Panc1 (cell line): ENCODE data around the gene SEPHS2. TPM values are rescaled to one million over a fixed set of nuclear protein-coding genes. Genes with fewer than 3 reads are reported as not detected.

Source experiments
- ATAC-seq: fragments of 200-7000 bp; cut with Tn5 transposase; 2 replicates; pipeline ENCODE4 v1.9.1; 2020; ENCODE audit warnings: mild to moderate bottlenecking, moderate library complexity
- BruUV-seq: library from RNA; stranded (reverse); fragments of 400-500 nt; replicated peaks from 2 replicates; lab custom pipeline; 2021; lab: Mats Ljungman, UMichigan
- CTCF ChIA-PET: fragments of 300-600 bp; sonication (Branson Sonifier 250); formaldehyde crosslinking; loops from one replicate; lab custom pipeline; 2022; ENCODE audit warnings: antibody characterized with exemption; lab: Charles Lee
- POLR2A ChIA-PET: fragments of 300-600 bp; sonication (Branson Sonifier 250); formaldehyde crosslinking; loops from one replicate; lab custom pipeline; 2022; ENCODE audit warnings: antibody characterized with exemption; lab: Charles Lee
- DNase-seq: peaks from one replicate; pipeline ENCODE4 v3.0.0-alpha.2; 2010; ENCODE audit warnings: low read depth, low spot score
- H3K27ac ChIP-seq: 2 replicates; pipeline ENCODE4 v1.5.1; 2011; ENCODE audit warnings: mild to moderate bottlenecking, low read length, inconsistent platforms
- H3K27me3 ChIP-seq: fragments of 200-500 bp; sonication (Bioruptor generic); 2 replicates; pipeline ENCODE4 v1.6.0; 2014; ENCODE audit warnings: low read length, inconsistent platforms; ENCODE audit not compliant: control insufficient read depth, insufficient read depth
- H3K36me3 ChIP-seq: fragments of 200-500 bp; sonication (Bioruptor generic); 2 replicates; pipeline ENCODE4 v1.5.1; 2014; ENCODE audit warnings: inconsistent platforms, mild to moderate bottlenecking, low read length, moderate library complexity; ENCODE audit not compliant: control insufficient read depth, insufficient read depth
- H3K4me1 ChIP-seq: 2 replicates; pipeline ENCODE4 v1.5.1; 2011; ENCODE audit warnings: inconsistent platforms, mild to moderate bottlenecking, low read length, moderate library complexity; ENCODE audit not compliant: control insufficient read depth, insufficient read depth
- H3K4me3 ChIP-seq, 2 experiments: 2 replicates each; pipeline ENCODE4 v1.5.1; 2011 to 2012; ENCODE audit warnings: low read depth in 2 of 2, low read length in 2 of 2, mild to moderate bottlenecking in 2 of 2, inconsistent platforms in 1 of 2, moderate library complexity in 1 of 2
- H3K9me3 ChIP-seq: fragments of 200-500 bp; sonication (Bioruptor generic); 2 replicates; pipeline ENCODE4 v1.5.1; 2014; ENCODE audit warnings: low read depth, mild to moderate bottlenecking, inconsistent platforms, low read length, moderate library complexity; ENCODE audit not compliant: control insufficient read depth, insufficient read depth
- POLR2AphosphoS5 ChIP-seq: IDR thresholded peaks from 2 replicates; pipeline ENCODE4 v1.6.1; 2012; ENCODE audit warnings: mild to moderate bottlenecking, low read depth, low read length, moderate library complexity
- SIN3A ChIP-seq: IDR thresholded peaks from 2 replicates; pipeline ENCODE4 v1.6.1; 2012; ENCODE audit warnings: low read depth, mild to moderate bottlenecking, low read length, moderate library complexity, borderline replicate concordance; ENCODE audit not compliant: insufficient read depth
- TCF7L2 ChIP-seq: IDR thresholded peaks from 2 replicates; pipeline ENCODE4 v1.6.1; 2011; ENCODE audit warnings: mild to moderate bottlenecking, low read depth, low read length, inconsistent platforms
- in situ Hi-C: cut with HindIII; loops from 2 replicates; pipeline ENCODE4 v1.10.0; 2016; ENCODE audit warnings: low sequenced_read_pairs, low pct_unique_long_range_greater_than_20kb
- intact Hi-C: fragments of 100-400 bp; cut with micrococcal nuclease; formaldehyde crosslinking; loops from one replicate; pipeline ENCODE4 v1.10.0; 2022; ENCODE audit not compliant: unreplicated experiment
- total RNA-seq: library from RNA; stranded (reverse); gene quantifications from one replicate; pipeline ENCODE4 v1.2.1, GENCODE V29; 2021; ENCODE audit not compliant: unreplicated experiment
- TF ChIP-seq, protein P1 (sequence below), 2 experiments: IDR thresholded peaks; 2 replicates each; pipeline ENCODE4 v1.6.1; 2011 to 2012; ENCODE audit warnings: low read depth in 2 of 2, control low read depth in 1 of 2, low read length in 1 of 2, mild to moderate bottlenecking in 1 of 2, moderate library complexity in 1 of 2; ENCODE audit not compliant: insufficient read depth in 1 of 2
- TF ChIP-seq, protein P2 (sequence below): fragments of 450-650 bp; IDR thresholded peaks from 2 replicates; pipeline ENCODE4 v1.5.1; 2017; ENCODE audit warnings: mild to moderate bottlenecking

SEPHS2 gene
- total RNA-seq, 1 experiment from 2014 or later, result 68.5 TPM

GRCh38 chr16:30476991-30477390, 31.3 kb upstream of the SEPHS2 start:
- no peaks in the 10 kb centered on the region for H3K4me1 ChIP-seq
- no peak overlapping the region for H3K4me3 ChIP-seq
- intact Hi-C loops, result no loop called here
- POLR2A ChIA-PET, result no interaction called here
- ATAC-seq (no peak), DNase-seq (no peak)
- H3K27me3 ChIP-seq, result no peaks in the 10 kb centered on the region
- BruUV-seq, result no TSS peak
- TF ChIP-seq SIN3A, result no peak
- no peak for TF ChIP-seq POLR2AphosphoS5
- TF ChIP-seq, protein P1, sequence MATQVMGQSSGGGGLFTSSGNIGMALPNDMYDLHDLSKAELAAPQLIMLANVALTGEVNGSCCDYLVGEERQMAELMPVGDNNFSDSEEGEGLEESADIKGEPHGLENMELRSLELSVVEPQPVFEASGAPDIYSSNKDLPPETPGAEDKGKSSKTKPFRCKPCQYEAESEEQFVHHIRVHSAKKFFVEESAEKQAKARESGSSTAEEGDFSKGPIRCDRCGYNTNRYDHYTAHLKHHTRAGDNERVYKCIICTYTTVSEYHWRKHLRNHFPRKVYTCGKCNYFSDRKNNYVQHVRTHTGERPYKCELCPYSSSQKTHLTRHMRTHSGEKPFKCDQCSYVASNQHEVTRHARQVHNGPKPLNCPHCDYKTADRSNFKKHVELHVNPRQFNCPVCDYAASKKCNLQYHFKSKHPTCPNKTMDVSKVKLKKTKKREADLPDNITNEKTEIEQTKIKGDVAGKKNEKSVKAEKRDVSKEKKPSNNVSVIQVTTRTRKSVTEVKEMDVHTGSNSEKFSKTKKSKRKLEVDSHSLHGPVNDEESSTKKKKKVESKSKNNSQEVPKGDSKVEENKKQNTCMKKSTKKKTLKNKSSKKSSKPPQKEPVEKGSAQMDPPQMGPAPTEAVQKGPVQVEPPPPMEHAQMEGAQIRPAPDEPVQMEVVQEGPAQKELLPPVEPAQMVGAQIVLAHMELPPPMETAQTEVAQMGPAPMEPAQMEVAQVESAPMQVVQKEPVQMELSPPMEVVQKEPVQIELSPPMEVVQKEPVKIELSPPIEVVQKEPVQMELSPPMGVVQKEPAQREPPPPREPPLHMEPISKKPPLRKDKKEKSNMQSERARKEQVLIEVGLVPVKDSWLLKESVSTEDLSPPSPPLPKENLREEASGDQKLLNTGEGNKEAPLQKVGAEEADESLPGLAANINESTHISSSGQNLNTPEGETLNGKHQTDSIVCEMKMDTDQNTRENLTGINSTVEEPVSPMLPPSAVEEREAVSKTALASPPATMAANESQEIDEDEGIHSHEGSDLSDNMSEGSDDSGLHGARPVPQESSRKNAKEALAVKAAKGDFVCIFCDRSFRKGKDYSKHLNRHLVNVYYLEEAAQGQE (IDR thresholded peaks at IDR 0.05; ENCODE audit: insufficient read depth in 1 of 2, low read depth in 2 of 2, low read length in 1 of 2), result no peak
- no peak for TF ChIP-seq TCF7L2
- TF ChIP-seq, protein P2, sequence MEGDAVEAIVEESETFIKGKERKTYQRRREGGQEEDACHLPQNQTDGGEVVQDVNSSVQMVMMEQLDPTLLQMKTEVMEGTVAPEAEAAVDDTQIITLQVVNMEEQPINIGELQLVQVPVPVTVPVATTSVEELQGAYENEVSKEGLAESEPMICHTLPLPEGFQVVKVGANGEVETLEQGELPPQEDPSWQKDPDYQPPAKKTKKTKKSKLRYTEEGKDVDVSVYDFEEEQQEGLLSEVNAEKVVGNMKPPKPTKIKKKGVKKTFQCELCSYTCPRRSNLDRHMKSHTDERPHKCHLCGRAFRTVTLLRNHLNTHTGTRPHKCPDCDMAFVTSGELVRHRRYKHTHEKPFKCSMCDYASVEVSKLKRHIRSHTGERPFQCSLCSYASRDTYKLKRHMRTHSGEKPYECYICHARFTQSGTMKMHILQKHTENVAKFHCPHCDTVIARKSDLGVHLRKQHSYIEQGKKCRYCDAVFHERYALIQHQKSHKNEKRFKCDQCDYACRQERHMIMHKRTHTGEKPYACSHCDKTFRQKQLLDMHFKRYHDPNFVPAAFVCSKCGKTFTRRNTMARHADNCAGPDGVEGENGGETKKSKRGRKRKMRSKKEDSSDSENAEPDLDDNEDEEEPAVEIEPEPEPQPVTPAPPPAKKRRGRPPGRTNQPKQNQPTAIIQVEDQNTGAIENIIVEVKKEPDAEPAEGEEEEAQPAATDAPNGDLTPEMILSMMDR, result no peak
- H3K27ac ChIP-seq, result no peak overlapping the region
- CTCF ChIA-PET, result no interaction called here
- H3K9me3 ChIP-seq, result no peaks in the 10 kb centered on the region
- in situ Hi-C loops, result no loop called here
- H3K36me3 ChIP-seq, result no peaks in the 10 kb centered on the region

DNA sequence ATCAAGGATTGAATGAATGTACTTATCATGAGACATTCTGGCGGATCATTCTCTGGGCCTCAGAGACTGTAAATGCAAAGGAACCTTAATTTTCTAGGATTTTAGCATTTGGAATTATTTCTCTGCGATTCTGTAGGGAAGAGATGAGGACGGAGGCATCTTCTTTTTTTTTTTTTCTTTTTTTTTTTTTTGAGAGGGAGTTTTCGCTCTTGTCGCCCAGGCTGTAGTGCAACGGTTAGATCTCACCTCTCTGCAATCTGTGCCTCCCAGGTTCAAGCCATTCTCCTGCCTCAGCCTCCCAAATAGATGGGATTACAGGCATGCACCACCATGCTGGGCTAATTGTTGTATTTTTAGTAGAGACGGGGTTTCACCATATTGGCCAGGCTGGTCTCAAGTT, 29.0 kb upstream of the SEPHS2 start:
- no peaks in the 10 kb centered on the region for H3K4me1 ChIP-seq
- intact Hi-C loops, result no loop called here
- no peaks in the 10 kb centered on the region for H3K27me3 ChIP-seq
- no peak for ATAC-seq
- TF ChIP-seq POLR2AphosphoS5, result no peak
- TF ChIP-seq, protein P2, result no peak
- no peak for TF ChIP-seq SIN3A
- TF ChIP-seq TCF7L2, result no peak
- TF ChIP-seq, protein P1 (IDR thresholded peaks at IDR 0.05; ENCODE audit: insufficient read depth in 1 of 2, low read depth in 2 of 2, low read length in 1 of 2), result no peak
- BruUV-seq, result no TSS peak
- in situ Hi-C loops, result no loop called here
- POLR2A ChIA-PET, result no interaction called here
- CTCF ChIA-PET, result no interaction called here
- no peaks in the 10 kb centered on the region for H3K9me3 ChIP-seq
- no peak overlapping the region for H3K27ac ChIP-seq
- no peak for DNase-seq
- H3K36me3 ChIP-seq, result no peaks in the 10 kb centered on the region
- H3K4me3 ChIP-seq, result no peak overlapping the region
